Cardiac muscle cell (in vitro differentiated cells and primary cell): ENCODE data around the gene SPRR3. TPM values are rescaled to one million over a fixed set of nuclear protein-coding genes. Genes with fewer than 3 reads are reported as not detected.
"Not testable (repeated sequence)": the region's sequence is repeated elsewhere in the genome, so short reads cannot be mapped to it uniquely, and the experiment has no call there.

Experiments
- DNase-seq, 2 donors: peaks; one replicate each; pipeline versions ENCODE4 v3.0.0 to v3.0.0-alpha.2; 2010 to 2017; ENCODE audit warnings: low read depth in 1 of 2, low spot score in 1 of 2
- H3K27ac ChIP-seq: fragments of 200-600 bp; sonication (generic); 2 replicates; pipeline ENCODE4 v1.5.1; 2016
- H3K27me3 ChIP-seq: fragments of 200-600 bp; sonication (generic); 2 replicates; pipeline ENCODE4 v1.6.0; 2016; ENCODE audit warnings: control low read depth
- H3K36me3 ChIP-seq: fragments of 200-600 bp; sonication (generic); 2 replicates; pipeline ENCODE4 v1.5.1; 2016; ENCODE audit warnings: control low read depth
- H3K4me1 ChIP-seq: fragments of 200-600 bp; sonication (generic); 2 replicates; pipeline ENCODE4 v1.8.1; 2017; ENCODE audit warnings: low read depth, mild to moderate bottlenecking, mixed run types
- H3K4me3 ChIP-seq: fragments of 200-600 bp; sonication (generic); 2 replicates; pipeline ENCODE4 v1.5.1; 2016; ENCODE audit warnings: mild to moderate bottlenecking
- H3K9me3 ChIP-seq: fragments of 200-600 bp; sonication (generic); 2 replicates; pipeline ENCODE4 v1.5.1; 2017; ENCODE audit warnings: low read depth, mild to moderate bottlenecking, control low read depth
- CTCF ChIP-seq: IDR thresholded peaks from 2 replicates; pipeline ENCODE4 v1.5.1; 2012; ENCODE audit warnings: low read depth, mild to moderate bottlenecking, low read length
- polyA plus RNA-seq: library from polyadenylated mRNA; unstranded; fragments of >200 nt; fragmentation: Nextera tagmentation; extraction: Ambion mirVana; gene quantifications from 2 replicates; pipeline ENCODE4 v1.2.1, GENCODE V29; 2016
- total RNA-seq: library from RNA; depleted of rRNA; stranded (reverse); fragments of >200 nt; gene quantifications from 2 replicates; pipeline ENCODE4 v1.2.3, GENCODE V29; 2016

The SPRR3 gene
- total and polyA plus RNA-seq, 2 experiments from 2014 or later, result not detected

- no peak for DNase-seq
- Histone ChIP-seq H3K9me3 (no peaks in the 10 kb centered on the region), H3K36me3 (no peaks in the 10 kb centered on the region), H3K4me1 (no peaks in the 10 kb centered on the region), H3K4me3 (no peak overlapping the region), H3K27me3 (no peaks in the 10 kb centered on the region), H3K27ac (no peak overlapping the region)
- TF ChIP-seq CTCF, result no peak
These were observed 4.7 kb upstream of the SPRR3 start for GRCh38 chr1:152996633-152997400.

GRCh38 chr1:152997901-152998300 lies 3.6 kb upstream of the SPRR3 start:
- no peak overlapping the region for H3K4me3 ChIP-seq
- H3K27ac ChIP-seq, result no peak overlapping the region
- no peak for TF ChIP-seq CTCF
- H3K36me3 ChIP-seq, result no peaks in the 10 kb centered on the region
- H3K27me3 ChIP-seq, result no peaks in the 10 kb centered on the region
- no peaks in the 10 kb centered on the region for H3K4me1 ChIP-seq
- no peak for DNase-seq
- H3K9me3 ChIP-seq, result no peaks in the 10 kb centered on the region

- TF ChIP-seq CTCF, result no peak
- DNase-seq, result no peak
- Histone ChIP-seq H3K4me1 (no peaks in the 10 kb centered on the region), H3K27ac (no peak overlapping the region), H3K9me3 (no peaks in the 10 kb centered on the region), H3K36me3 (no peaks in the 10 kb centered on the region), H3K27me3 (no peaks in the 10 kb centered on the region), H3K4me3 (no peak overlapping the region)
These were observed 3.1 kb upstream of the SPRR3 start for GRCh38 chr1:152998476-152998875.

- TF ChIP-seq CTCF, result no peak
- Histone ChIP-seq H3K4me1 (no peaks in the 10 kb centered on the region), H3K4me3 (no peak overlapping the region), H3K27ac (no peak overlapping the region), H3K36me3 (no peaks in the 10 kb centered on the region), H3K27me3 (no peaks in the 10 kb centered on the region), H3K9me3 (no peaks in the 10 kb centered on the region)
- DNase-seq, result no peak
These were observed 1.7 kb upstream of the SPRR3 start for GRCh38 chr1:152999818-153000217.

GRCh38 chr1:153000294-153000693 lies 1.3 kb upstream of the SPRR3 start:
- Histone ChIP-seq H3K27ac (no peak overlapping the region), H3K4me3 (no peak overlapping the region), H3K4me1 (no peaks in the 10 kb centered on the region), H3K9me3 (no peaks in the 10 kb centered on the region), H3K27me3 (no peaks in the 10 kb centered on the region), H3K36me3 (no peaks in the 10 kb centered on the region)
- no peak for DNase-seq
- no peak for TF ChIP-seq CTCF

GRCh38 chr1:153011235-153011758 lies 9.7 kb downstream of the SPRR3 start:
- not testable (repeated sequence) for DNase-seq, H3K36me3 ChIP-seq, H3K27me3 ChIP-seq, H3K9me3 ChIP-seq, H3K4me3 ChIP-seq, H3K27ac ChIP-seq, H3K4me1 ChIP-seq

GRCh38 chr1:153021829-153022228 lies 20.3 kb downstream of the SPRR3 start:
- not testable (repeated sequence) for H3K4me3 ChIP-seq, H3K9me3 ChIP-seq, DNase-seq, H3K27ac ChIP-seq, H3K36me3 ChIP-seq, H3K27me3 ChIP-seq, H3K4me1 ChIP-seq

- not testable (repeated sequence) for H3K27me3 ChIP-seq, H3K4me1 ChIP-seq, DNase-seq, H3K36me3 ChIP-seq, H3K9me3 ChIP-seq, H3K4me3 ChIP-seq, H3K27ac ChIP-seq
These were observed 20.8 kb downstream of the SPRR3 start for GRCh38 chr1:153022340-153022739.
